Keratinocyte (primary cell): ENCODE data around the gene SEC63.

Experiments
- CTCF ChIP-seq, 3 experiments: IDR thresholded peaks in 1 of 3; conservative IDR thresholded peaks in 1 of 3; optimal IDR thresholded peaks in 1 of 3; 2 replicates in 2 of 3; 3 replicates in 1 of 3; pipeline versions ENCODE3 to v1.5.1; 2011; ENCODE audit warnings: low read length in 3 of 3, mild to moderate bottlenecking in 3 of 3, moderate library complexity in 2 of 3, control low read depth in 1 of 3, inconsistent platforms in 1 of 3; ENCODE audit not compliant: insufficient read depth in 2 of 3; ENCODE audit errors: extremely low read depth in 1 of 3
- EZH2 ChIP-seq: IDR thresholded peaks from one replicate; pipeline ENCODE4 v1.6.1; 2012; ENCODE audit warnings: inconsistent platforms, mild to moderate bottlenecking, low read length, moderate library complexity

DNA sequence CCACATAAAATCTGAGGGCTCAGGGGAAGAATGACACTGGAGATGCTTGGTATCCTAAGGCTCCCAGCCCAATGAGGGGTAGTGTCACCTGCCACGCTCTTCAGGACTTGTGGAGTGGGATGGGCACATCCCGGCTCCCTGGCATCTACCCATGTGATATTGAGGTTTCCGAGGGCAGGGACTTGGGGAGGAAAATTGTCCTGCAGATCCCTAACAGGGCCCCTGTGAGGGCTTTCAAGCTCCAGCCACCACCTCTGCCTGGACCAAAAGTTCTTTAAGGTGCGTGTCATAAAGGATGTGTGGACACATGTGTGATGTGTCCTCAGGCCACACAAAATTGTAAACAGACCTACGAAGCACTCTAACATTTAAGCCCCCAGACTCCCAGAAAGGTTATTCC is 136.4 kb downstream of the SEC63 start:
- TF ChIP-seq EZH2, result no peak
- no peak for TF ChIP-seq CTCF (optimal IDR thresholded peaks at IDR 0.05 in 1 of 3, IDR thresholded peaks at IDR 0.05 in 1 of 3, conservative IDR thresholded peaks at IDR 0.05 in 1 of 3; ENCODE audit: extremely low read depth in 1 of 3, insufficient read depth in 2 of 3, low read length in 3 of 3)
